OCI-M2 (cell line): ENCODE measurements around the gene SLC18A3.

ENCODE experiments used
- DNase-seq: peaks from one replicate; lab custom pipeline; 2025; ENCODE audit not compliant: unreplicated experiment; lab: John Stamatoyannopoulos, UW

The SLC18A3 gene

GRCh38 chr10:49611166-49611815, 1.2 kb downstream of the SLC18A3 start:
- no peak for DNase-seq

GRCh38 chr10:49611816-49612512, 1.9 kb downstream of the SLC18A3 start:
- no peak for DNase-seq

GRCh38 chr10:49612513-49613164, 2.5 kb downstream of the SLC18A3 start:
- DNase-seq = no peak

DNA sequence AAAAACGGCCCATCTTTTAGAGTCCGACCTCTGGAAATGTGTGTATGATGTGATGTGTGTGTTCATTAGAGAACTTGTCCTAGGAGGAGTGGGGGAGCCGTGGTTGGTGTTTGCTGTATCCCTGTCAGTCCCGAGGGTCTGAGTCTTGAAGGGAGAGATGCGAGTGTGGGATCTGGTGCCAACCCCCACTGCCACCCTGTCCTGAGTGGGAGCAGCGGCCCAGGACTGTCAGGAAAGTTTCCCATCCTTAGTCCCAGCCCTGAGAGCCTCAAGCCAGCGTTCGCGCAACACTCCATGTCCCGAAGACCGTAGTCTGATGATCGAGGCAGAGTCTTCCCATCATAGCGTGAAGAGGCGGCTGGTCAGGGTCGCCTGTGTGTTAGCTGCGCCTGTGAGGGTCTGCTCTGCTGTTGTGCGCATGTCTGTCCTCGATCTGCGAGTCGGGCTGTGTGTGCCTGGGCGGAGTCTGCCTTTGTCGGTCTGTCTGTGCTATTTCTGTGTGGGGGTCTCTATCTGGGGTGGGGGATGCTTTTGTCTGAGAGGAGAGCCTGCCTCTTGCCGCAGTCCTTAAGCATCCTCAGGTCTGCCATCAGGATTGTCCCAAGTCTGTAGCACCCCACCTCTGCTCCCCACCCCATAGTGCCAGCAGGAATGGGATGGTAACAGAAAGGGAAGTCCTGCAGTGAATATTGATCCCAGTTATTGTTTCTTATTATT, 3.2 kb downstream of the SLC18A3 start:
- DNase-seq = no peak

DNA sequence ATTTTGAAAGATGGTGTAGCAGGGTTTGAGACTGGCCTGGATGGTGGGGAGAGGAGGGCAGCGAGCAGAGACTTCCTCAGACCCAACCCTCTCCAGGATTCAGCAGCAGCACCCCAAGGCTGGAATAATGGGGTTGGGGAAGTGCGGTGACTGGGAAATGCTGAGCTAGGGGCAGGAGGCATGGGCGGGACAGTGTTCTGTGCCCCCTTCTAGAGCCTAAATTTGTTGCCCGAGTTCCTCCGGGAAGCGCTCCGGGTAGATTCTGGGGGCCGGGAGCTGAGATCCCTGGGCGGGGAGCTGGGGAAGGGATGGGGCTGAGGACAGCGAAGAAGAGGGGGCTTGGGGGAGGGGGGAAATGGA, 3.8 kb downstream of the SLC18A3 start, which contains the start of gene CHAT:
CHAT (plus strand) TSS at position 156 of the 360 bp plus-strand sequence; CDS start at position 309, 153 bp downstream.
- no peak for DNase-seq

DNA sequence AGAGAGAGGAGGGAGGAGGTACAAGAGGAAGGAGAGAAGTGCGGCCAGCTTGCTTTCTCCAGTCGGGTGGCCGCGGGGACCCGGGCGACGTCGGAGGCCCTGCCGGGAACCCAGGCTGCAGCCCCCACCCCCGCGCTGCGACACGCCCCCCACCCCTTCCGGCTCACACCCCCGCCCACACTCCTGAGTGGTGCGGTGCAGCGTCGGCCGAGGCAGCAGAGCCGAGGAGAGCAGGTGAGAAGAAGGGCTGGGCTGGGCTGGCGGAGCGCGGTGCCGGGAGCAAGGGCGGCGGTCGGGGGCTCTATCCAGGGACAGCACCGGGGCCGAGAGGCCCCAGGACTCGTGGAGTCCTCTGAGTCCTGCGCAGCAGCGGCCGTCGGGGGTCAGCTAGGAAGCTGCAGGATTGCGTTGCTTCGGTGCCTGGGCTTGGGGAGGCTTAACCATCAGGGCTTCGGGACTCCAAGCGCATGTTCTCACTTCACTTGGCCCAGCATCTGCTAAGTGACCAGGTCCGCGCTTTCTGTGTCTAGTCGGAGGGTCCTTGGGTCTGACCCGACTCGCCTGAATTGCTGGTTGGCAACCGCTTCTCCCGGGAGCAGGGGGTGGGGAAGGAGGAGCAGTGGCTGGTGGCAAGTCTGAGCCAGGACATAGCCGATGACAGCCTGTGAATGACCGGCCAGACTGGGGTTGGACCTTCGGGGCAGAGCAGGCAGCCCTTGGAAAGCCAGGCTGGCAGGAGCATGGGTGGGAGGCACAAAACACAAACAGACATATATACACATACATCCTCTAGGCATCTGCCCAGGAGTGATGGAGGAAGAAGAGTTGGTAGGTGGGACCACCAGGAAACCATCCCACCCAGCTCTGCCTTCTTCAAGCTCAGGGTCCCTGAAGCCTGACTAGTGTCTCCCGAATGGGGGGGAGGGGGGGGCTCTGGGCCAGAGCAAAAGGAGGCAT, 4.4 kb downstream of the SLC18A3 start:
- DNase-seq = no peak

GRCh38 chr10:49615213-49615612, 5.1 kb downstream of the SLC18A3 start:
- DNase-seq = no peak

- no peak for DNase-seq
These were observed 5.6 kb downstream of the SLC18A3 start for GRCh38 chr10:49615721-49616120.

DNA sequence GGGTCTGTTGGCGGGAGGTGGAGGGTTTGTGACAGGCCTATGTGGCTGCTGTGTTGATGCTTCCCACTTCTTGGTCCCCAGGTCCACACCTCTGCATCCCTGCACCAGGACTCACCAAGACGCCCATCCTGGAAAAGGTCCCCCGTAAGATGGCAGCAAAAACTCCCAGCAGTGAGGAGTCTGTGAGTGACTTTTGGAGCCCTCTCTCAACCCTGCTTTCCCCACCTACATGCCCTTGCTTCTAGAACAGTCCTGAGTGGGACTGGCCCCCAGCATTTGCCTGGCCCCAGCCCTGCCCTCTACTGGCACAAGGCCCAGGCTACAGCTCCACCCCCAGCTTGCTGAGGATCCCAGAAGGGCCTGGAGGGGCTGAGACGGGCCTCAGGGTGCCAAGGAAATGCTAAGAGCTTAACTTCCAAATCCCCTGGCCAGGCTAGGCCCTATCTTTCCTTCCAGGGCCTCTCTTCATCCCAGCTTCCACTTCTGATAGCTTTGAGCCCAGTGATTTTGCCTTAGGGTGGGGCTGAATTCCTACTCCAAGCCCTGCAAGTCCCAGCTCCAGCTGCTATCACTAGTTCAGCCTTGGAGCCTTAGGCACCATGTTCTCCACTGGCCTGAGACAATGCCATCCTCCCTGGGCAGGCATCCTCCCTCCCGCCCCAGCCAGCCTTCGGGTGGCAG, 6.5 kb downstream of the SLC18A3 start:
- no peak for DNase-seq

DNA sequence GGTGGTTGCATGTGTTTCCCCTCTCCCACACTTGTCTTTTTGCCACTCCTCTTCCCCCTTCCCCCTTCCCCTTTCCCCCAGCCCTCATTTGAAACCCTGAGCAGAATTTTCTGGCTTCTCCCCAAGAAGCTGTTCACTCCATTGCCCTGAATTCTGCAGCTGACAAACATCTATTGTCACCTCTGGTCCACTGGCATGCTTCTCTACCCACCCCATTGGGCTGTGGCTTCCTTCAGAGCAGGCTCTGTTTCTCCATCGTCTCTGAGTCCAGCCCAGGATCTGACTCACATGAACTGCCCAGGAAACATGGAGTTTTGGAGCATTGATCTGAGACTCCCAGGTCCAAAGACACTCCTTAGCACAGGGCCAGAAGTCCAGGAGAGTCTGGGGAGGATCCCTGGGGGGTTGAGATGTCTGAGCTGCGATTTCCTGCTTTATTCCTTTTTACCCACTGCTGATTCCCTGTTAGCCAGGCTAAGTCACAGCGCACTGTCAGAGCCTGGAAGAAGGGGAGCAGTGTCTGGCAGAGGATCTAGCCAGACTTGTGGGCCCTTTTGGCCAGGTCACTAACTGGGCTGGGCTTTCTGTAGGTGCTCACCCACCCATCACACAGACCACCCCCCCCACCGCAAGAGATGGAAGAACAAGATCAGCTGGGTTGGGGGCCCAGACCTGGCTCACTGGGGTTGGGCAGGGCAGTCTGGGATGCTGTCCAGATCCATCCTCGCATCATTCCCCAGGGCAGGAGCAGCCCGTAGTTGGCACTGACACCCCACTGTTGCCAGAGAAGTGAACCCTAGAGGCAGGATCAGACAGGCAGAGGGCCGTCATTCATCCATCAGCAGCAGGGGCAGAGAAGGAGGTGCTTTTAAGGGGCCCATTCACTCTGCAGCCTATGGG, 7.3 kb downstream of the SLC18A3 start:
- DNase-seq = no peak

DNA sequence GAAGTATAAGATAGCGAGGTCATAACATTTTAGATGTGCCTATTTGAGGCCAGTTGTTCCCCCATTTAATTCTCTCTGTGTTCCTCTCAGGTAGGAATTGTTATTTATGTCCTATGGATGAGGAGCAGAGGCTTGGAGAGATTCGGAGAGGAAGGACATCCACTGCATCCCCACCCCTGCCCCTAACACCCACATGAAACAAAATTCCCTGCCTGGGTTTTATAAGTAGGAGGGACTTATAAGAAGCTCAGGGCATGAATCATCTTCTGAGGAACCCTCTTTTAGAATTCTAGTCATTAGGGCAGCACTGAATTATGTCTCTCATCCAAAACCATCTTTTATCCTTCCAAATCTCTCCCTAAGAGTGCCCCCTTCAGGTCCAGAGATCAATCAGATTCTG, 8.7 kb downstream of the SLC18A3 start:
- DNase-seq = no peak

DNA sequence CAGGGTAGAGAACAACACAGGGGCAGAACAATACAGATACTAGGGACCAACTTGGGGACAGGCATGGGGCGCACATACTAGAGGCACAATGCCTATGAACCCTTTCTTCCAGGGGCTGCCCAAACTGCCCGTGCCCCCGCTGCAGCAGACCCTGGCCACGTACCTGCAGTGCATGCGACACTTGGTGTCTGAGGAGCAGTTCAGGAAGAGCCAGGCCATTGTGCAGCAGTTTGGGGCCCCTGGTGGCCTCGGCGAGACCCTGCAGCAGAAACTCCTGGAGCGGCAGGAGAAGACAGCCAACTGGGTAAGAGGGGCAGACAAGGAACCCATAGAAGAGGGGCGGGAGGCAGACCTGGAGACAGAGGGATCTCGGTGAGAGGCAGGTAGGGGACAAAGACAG, 9.5 kb downstream of the SLC18A3 start:
- DNase-seq = no peak

DNA sequence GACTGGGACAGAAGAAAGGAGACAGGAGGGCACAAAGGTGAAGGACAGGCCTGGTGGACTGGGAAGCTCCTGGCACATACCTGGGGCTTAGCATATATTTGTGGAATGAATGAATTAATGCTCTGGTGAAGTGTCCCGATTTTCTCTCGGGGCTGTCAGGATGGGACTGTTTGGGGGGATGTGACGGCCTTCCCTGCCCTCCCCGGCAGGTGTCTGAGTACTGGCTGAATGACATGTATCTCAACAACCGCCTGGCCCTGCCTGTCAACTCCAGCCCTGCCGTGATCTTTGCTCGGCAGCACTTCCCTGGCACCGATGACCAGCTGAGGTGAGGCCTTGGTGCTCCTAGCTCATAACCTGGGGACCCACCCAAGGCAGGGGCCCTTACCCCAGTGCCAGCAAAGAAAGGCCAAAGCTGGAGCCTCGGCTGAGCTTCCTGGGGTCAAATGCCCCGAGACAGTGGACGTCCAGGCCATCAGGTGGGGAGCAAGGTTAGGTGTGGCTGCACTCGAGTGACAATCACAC, 10.2 kb downstream of the SLC18A3 start:
- no peak for DNase-seq

GRCh38 chr10:49620841-49621378, 10.8 kb downstream of the SLC18A3 start:
- DNase-seq = no peak

- no peak for DNase-seq
These were observed 11.5 kb downstream of the SLC18A3 start for GRCh38 chr10:49621561-49621960.

DNA sequence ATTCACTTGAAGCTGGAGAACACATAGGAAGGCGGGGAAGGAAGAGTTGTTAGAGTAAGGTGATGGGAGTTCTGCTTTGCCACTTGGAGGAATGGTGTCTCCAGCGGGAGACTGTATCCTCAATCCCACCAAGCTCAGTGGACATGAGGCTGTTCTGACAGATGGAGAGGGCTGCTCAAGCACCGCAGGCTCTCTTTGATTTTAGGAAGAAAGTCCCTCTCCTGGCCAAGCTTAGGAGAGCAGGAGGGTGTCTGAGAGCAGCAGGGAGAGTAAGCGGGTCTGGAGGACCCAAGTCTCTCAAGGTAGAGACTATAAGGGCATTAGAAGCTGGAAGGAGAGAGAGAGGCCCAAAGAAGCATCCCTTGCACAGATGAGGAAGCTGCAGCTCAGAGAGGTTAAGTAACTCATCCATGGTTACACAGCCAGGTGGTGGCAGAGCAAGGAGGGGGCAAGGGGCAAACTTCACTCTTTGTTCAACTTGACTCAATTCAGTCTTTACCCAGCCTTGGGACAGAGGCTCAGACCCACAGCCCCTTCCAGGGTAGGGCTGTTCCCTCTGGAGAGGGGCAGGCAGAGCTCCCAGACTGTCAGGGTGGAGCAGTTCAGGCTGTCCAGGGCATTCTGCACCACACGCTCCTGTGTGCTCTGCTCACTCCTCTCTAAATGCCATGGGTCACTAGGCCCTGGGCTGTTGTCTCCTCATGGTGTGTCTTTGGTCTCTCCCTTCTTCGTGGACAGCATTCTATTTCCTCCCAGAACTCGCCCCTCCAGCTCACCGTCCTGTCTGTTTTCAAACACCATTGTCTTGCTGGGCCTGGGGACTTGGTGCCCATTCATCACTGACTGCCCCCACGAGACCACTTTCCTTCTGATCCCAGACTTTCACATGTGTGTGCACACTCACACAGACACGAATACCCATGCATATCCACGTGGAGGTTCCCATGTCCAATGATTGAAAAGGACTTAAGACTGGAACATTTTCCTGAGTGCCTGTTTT, 12.6 kb downstream of the SLC18A3 start:
- no peak for DNase-seq

GRCh38 chr10:49624629-49625028, 14.5 kb downstream of the SLC18A3 start:
- no peak for DNase-seq
